Measurements from ENCODE around the gene CORO1A. TPM values are rescaled to one million over a fixed set of nuclear protein-coding genes. Genes with fewer than 3 reads are reported as not detected.

CORO1A gene
- total and polyA plus RNA-seq, 11 donors: 4.3 to 102 (median 8.5) TPM

DNA sequence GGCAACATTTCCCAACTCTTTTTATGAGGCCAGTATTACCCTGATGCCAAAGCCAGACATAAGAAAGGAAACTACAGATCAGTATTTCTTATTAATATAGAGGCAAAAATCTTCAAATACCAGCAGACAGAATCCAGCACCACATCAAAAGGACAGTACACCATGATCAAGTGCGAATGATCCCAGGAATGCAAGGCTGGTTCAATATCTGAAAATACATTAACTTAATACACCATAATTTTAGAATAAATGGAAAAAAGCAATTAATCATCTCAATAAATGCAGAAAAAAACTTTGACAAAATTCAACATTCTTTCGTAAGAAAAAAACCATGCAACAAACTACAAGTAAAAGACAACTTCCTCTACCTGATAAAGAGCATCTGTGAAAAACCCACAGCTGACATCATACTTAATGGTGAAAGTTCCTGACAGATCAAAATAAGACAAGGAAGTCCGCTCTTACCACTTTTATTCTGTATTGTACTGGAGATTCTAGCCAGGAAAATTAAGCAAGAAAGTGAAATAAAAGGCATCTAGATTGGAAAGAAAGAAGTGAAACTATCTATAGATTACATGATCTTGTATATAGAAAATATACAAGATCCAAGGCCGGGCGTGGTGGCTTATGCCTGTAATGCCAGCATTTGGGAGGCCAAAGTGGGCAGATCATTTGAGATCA lies 34.0 kb upstream of the CORO1A start:
- H3K4me1 ChIP-seq: peaks cover 0 to 6% (median 0%) of the 10 kb centered on the region in 12 donors
- TF ChIP-seq POLR2A (IDR thresholded peaks at IDR 0.05): no peak
- TF ChIP-seq, protein P1, sequence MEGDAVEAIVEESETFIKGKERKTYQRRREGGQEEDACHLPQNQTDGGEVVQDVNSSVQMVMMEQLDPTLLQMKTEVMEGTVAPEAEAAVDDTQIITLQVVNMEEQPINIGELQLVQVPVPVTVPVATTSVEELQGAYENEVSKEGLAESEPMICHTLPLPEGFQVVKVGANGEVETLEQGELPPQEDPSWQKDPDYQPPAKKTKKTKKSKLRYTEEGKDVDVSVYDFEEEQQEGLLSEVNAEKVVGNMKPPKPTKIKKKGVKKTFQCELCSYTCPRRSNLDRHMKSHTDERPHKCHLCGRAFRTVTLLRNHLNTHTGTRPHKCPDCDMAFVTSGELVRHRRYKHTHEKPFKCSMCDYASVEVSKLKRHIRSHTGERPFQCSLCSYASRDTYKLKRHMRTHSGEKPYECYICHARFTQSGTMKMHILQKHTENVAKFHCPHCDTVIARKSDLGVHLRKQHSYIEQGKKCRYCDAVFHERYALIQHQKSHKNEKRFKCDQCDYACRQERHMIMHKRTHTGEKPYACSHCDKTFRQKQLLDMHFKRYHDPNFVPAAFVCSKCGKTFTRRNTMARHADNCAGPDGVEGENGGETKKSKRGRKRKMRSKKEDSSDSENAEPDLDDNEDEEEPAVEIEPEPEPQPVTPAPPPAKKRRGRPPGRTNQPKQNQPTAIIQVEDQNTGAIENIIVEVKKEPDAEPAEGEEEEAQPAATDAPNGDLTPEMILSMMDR (IDR thresholded peaks at IDR 0.05): no peak
- H3K9me3 ChIP-seq: peaks cover 0 to 16% (median 8%) of the 10 kb centered on the region in 12 donors
- ATAC-seq: no peak
- no peak overlapping the region for H3K4me3 ChIP-seq
- no peaks in the 10 kb centered on the region for H3K27me3 ChIP-seq
- intact Hi-C loops (cut with DNase I): no loop called here
- 85 to 89% (median 87%) methylated on average over 5 of the region's 5 CpGs for WGBS, 4 donors
- H3K36me3 ChIP-seq: no peaks in the 10 kb centered on the region
- no peak for DNase-seq
- peak overlapping the region in 1 of 12 donors; percentile 74 for H3K27ac ChIP-seq

DNA sequence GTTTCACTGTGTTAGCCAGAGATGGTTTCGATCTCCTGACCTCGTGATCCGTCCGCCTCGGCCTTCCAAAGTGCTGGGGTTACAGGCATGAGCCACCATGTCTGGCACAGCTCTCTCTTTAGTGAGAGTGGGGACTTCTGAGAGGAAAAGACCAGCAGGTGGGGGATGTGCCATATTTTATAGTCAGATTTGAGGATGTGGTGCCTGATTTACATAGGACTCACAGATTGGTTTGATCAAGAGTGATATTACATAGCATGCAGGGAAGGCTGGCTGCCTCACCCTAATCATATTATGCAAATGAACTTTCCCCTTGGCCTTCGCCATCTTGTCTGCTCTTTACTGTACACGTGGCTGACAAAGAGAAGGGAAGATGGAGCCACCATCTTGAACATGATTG lies 32.3 kb upstream of the CORO1A start:
- TF ChIP-seq POLR2A (IDR thresholded peaks at IDR 0.05): no peak
- TF ChIP-seq, protein P1 (IDR thresholded peaks at IDR 0.05): no peak
- 80 to 91% (median 90%) methylated on average over 6 to 7 of the region's 7 CpGs for WGBS, 4 donors
- intact Hi-C loops (cut with DNase I): no loop called here
- no peak overlapping the region for H3K27ac ChIP-seq
- H3K36me3 ChIP-seq: no peaks in the 10 kb centered on the region
- H3K27me3 ChIP-seq: no peaks in the 10 kb centered on the region
- H3K4me1 ChIP-seq: peaks cover 0 to 6% (median 0%) of the 10 kb centered on the region in 12 donors
- ATAC-seq (no peak), DNase-seq (no peak)
- H3K4me3 ChIP-seq: no peak overlapping the region
- H3K9me3 ChIP-seq: peaks cover 0 to 16% (median 8%) of the 10 kb centered on the region in 12 donors

DNA sequence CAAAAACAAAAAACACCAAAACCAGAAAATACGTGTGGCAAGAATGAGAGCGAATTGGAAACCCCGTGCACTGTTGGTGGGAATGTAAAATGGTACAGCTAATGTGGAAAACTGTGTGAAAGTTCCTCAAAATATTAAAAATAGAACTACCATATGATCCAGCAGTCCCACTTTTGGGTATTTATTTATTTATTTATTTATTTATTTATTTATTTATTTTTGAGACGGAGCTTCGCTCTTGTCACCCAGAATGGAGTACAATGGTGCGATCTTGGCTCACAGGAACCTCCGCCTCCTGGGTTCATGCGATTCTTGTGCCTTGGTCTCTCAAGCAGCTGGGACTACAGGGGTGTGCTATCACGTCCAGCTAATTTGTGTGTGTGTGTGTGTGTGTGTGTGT lies 30.9 kb upstream of the CORO1A start:
- H3K27me3 ChIP-seq: no peaks in the 10 kb centered on the region
- H3K9me3 ChIP-seq: peaks cover 0 to 16% (median 8%) of the 10 kb centered on the region in 12 donors
- no peak overlapping the region for H3K27ac ChIP-seq
- TF ChIP-seq, protein P1 (IDR thresholded peaks at IDR 0.05): no peak
- no peak for TF ChIP-seq POLR2A (IDR thresholded peaks at IDR 0.05)
- no peak for ATAC-seq
- no peak for DNase-seq
- H3K36me3 ChIP-seq: no peaks in the 10 kb centered on the region
- H3K4me3 ChIP-seq: no peak overlapping the region
- intact Hi-C loops (cut with DNase I): no loop called here
- H3K4me1 ChIP-seq: peaks cover 0 to 6% (median 0%) of the 10 kb centered on the region in 12 donors
- 92 to 95% (median 94%) methylated on average over 9 of the region's 9 CpGs for WGBS, 4 donors

DNA sequence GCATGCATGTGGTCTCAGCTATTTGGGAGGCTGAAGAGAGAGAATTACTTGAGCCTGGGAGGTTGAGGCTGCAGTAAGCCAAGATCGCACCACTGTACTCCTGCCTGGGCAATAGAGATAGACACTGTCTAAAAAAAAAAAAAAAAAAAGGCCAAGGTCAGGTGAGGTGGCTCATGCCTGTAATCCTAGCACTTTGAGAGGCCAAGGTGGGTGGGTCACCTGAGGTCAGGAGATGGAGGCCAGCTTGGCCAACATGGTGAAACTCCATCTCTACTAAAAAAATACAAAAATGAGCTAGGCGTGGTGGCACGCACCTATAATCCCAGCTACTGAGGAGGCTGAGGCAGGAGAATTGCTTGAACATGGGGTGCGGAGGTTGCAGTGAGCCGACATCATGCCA lies 28.2 kb upstream of the CORO1A start:
- ATAC-seq: no peak
- TF ChIP-seq, protein P1 (IDR thresholded peaks at IDR 0.05): no peak
- no peak for TF ChIP-seq POLR2A (IDR thresholded peaks at IDR 0.05)
- H3K36me3 ChIP-seq: no peaks in the 10 kb centered on the region

More for the DNA sequence above, 28.2 kb upstream of the CORO1A start:
- WGBS, 4 donors: 93 to 98% (median 97%) methylated on average over 5 of the region's 5 CpGs
- Histone ChIP-seq H3K4me3 (no peak overlapping the region), H3K27me3 (no peaks in the 10 kb centered on the region), H3K9me3 (no peaks in the 10 kb centered on the region), H3K27ac (no peak overlapping the region), H3K4me1 (peaks cover 0 to under 1% (median 0%) of the 10 kb centered on the region in 12 donors)
- no peak for DNase-seq
- intact Hi-C loops (cut with DNase I): no loop called here
